ENCODE data around the gene INPP4B. TPM values are rescaled to one million over a fixed set of nuclear protein-coding genes. Genes with fewer than 3 reads are reported as not detected.

Gene INPP4B
- polyA plus RNA-seq, 1 of the 3 experiments (the other 2 are of a cell fraction) = 0.08 TPM

- TF ChIP-seq RFX5 (IDR thresholded peaks at IDR 0.05; ENCODE audit: low read length) (no peak), CHD2 (IDR thresholded peaks at IDR 0.05; ENCODE audit: low read length, partially characterized antibody) (no peak), MAX (IDR thresholded peaks at IDR 0.05; ENCODE audit: low read depth) (peak; percentile 51), SMC3 (IDR thresholded peaks at IDR 0.05; ENCODE audit: low read depth, low read length) (no peak), EP300 (IDR thresholded peaks at IDR 0.05; ENCODE audit: borderline replicate concordance in 1 of 2, low read depth in 1 of 2, low read length in 1 of 2) (peak in 1 of 2 experiments; percentile 96; a peak in 2 of 4 replicates), GABPA (IDR thresholded peaks at IDR 0.05; ENCODE audit: low read depth) (no peak), IRF3 (IDR thresholded peaks at IDR 0.05; ENCODE audit: low read depth, low read length) (no peak), REST (IDR thresholded peaks at IDR 0.05; ENCODE audit: low read depth, low read length) (no peak), TAF1 (IDR thresholded peaks at IDR 0.05; ENCODE audit: borderline replicate concordance, low read depth, low read length) (no peak), ELF1 (IDR thresholded peaks at IDR 0.05) (no peak), FOXM1 (IDR thresholded peaks at IDR 0.05; ENCODE audit: low read depth) (peak; percentile 80), PBX3 (IDR thresholded peaks at IDR 0.05) (peak; percentile 80), EZH2phosphoT487 (IDR thresholded peaks at IDR 0.05; ENCODE audit: borderline replicate concordance, low read depth) (no peak), SIN3A (IDR thresholded peaks at IDR 0.05; ENCODE audit: borderline replicate concordance, low read depth, low read length) (no peak), RCOR1 (IDR thresholded peaks at IDR 0.05; ENCODE audit: low read length) (no peak), MXI1 (IDR thresholded peaks at IDR 0.05; ENCODE audit: low read depth, low read length) (no peak)
These were observed 466.6 kb downstream of the INPP4B start (continued) for GRCh38 chr4:142379277-142380051.
